Fibroblast of skin of back (primary cell): Measurements from ENCODE around the gene TAB2.
"Not testable (repeated sequence)": the region's sequence is repeated elsewhere in the genome, so short reads cannot be mapped to it uniquely, and the experiment has no call there.

Experiments
- DNase-seq: peaks from one replicate; pipeline ENCODE4 v3.0.0-alpha.2; 2013

TAB2 gene

GRCh38 chr6:149422581-149422980, 105.1 kb downstream of the TAB2 start:
- no peak for DNase-seq

- no peak for DNase-seq
Measured at GRCh38 chr6:149423964-149424440, 106.5 kb downstream of the TAB2 start.

DNA sequence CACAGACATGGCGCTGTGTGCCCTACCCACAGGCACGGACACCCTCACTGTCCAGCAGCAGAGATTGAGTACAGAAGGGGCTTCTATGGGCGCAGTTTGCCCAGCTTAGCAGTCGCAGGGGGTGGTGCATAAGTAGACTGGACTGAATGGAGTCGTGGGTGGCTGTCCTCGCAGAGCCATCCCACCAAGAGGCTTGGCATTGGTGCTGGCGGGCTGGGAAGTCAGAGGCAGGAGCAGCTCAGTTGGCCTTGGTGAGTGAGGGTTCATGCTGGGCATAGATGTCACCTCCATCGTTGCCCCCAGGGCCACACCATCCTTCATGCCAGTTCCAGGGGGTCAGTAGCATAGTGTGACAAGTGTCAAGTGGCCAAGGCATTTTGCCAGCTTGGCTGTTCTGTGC, 107.7 kb downstream of the TAB2 start:
- no peak for DNase-seq

DNA sequence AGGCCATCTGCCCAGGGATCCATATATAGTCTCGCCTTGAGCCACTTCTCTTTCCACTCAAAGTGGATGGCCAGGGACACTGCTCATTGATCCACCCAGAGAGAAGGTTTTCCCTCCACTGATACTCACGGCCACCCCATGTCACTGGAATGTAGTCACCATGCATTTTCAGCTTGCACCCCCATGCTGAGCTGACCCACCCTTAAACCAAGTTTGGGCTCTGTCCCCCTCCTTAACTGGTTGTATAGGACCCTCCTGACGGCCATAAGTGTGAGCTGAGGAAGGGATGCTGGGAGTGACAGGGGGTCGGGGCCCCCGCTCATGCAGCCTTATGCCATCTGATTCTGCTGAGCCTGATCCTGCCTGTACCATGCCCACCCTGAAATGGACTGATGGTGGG, 108.2 kb downstream of the TAB2 start:
- no peak for DNase-seq

GRCh38 chr6:149428606-149429005, 111.1 kb downstream of the TAB2 start:
- DNase-seq, result no peak

- no peak for DNase-seq
Measured at GRCh38 chr6:149429427-149430360, 112.2 kb downstream of the TAB2 start.

GRCh38 chr6:149431905-149432775, 114.6 kb downstream of the TAB2 start:
- peak; percentile 76 for DNase-seq

- DNase-seq, result no peak
Measured at GRCh38 chr6:149433405-149433804, 115.9 kb downstream of the TAB2 start.

GRCh38 chr6:149433881-149434280, 116.4 kb downstream of the TAB2 start:
- no peak for DNase-seq

GRCh38 chr6:149435919-149436586, 118.5 kb downstream of the TAB2 start:
- no peak for DNase-seq

DNA sequence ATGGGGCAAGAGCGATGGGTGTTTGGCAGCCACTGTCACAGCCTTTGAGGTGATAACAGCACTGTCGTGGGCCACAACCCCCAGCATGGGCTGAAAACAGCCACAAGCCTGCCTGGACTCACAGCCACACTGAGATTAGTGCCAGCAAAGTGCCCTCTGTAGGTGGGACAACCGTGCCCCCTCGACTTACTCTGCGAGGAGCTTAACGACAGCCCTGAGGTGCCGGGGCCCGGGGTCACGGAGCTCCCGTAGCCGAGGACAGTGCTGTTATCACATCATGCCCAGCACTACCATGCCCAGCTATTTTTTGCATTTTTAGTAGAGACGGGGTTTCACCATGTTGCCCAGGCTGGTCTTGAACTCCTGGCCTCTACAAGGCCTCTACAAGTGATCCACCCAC, 119.1 kb downstream of the TAB2 start:
- DNase-seq, result no peak

DNA sequence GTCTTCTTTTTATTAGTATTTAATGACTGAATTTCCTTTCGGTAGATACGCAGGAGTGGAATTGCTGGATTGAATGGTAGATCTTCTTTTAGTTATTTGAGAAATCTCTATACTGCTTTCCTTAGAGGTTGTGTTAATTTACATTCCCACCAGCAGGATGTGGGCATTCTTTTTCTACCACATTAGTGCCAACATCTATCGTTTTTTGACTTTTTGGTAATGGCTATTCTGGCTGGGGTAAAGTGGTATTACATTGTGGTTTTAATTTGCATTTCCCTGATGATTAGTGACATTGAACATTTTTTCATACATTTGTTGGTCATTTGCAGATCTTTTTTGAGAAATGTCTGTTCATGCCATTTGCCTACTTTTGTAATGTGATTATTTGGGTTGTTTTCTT, 119.7 kb downstream of the TAB2 start:
- DNase-seq, result no peak

- DNase-seq, result no peak
Measured at GRCh38 chr6:149438855-149439254, 121.3 kb downstream of the TAB2 start.

DNA sequence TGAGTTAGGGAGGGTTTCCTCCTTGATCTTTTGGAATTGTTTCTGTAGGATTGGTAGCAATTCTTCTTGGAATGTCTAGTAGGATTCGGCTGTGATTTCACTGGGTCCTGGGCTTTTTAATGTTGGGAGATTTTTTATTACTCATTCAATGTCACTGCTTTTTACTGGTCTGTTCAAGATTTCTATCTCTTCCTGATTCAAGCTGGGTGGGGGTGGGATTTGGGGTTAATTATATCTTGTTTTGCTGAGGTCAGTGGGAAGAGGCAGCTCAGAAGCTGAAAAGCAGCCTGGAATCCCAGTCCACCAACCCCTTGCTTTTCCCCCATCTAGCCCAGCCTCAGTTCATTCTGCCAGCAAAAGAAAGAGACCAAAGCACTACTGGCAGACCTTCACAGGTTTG, 122.1 kb downstream of the TAB2 start:
- no peak for DNase-seq

DNA sequence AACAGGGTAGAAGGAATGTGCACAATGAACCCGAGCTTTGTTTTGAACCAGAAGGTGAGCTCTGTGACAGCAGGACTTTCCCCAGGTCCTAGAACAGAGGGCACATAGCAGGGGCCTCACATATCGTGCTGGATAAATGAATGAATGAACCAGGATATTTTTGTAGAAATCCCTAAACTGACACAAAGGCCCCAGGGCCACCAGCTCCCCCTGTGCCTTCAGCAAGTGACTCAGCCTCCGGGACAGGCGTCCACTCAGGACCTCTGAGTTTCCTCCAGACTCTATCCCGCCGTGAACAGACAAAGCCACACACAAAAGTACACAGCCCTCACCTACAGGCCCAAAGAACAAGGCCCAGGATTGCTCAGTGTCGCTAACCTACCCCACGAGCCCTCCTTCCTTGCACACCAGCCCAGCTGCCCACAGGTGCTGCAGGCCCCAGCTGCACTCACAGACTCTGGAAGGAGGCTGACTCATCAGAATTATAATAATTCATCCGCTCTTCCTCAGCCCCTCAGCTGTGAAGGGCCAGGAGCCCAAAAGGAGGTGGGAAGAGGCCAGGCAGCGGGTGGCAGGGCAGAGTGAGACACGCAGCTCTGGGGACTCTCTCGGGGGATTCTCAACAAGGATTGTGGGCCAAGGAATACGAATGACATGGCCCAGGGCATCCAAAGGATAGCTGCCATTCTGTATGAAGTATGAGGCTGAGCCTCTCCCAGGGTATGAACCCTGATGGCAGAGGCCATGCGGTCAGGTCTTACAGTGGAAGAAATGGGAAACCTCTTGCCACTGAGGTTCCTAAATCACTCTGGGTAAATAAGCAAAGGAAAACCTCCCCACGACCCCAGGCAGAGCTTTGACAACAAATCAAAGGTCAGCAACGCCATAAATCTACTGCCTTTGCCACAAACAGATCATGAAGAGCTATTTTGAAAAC, 123.5 kb downstream of the TAB2 start:
- DNase-seq, result no peak

DNA sequence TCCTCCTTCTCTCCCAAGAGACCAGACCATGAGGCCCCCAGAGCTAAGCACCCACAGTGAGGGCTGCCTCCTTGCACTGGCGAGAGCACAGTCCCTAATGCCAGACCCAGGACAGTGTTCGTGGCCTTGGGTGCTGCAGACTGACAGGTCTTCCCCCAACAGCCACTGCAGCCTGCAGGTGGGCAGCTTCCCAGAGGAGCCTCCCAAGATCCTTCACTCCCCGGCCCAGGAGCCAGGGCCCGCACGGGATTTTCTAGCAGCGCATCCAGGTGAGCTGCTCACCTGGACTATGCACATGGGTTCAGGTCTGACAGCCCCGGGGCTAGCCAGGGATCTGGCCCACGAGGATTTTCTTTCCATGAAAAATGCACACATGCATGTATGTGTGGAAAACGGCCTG, 124.2 kb downstream of the TAB2 start:
- no peak for DNase-seq

GRCh38 chr6:149443411-149444181, 126.1 kb downstream of the TAB2 start:
- DNase-seq, result peak; percentile 78

DNA sequence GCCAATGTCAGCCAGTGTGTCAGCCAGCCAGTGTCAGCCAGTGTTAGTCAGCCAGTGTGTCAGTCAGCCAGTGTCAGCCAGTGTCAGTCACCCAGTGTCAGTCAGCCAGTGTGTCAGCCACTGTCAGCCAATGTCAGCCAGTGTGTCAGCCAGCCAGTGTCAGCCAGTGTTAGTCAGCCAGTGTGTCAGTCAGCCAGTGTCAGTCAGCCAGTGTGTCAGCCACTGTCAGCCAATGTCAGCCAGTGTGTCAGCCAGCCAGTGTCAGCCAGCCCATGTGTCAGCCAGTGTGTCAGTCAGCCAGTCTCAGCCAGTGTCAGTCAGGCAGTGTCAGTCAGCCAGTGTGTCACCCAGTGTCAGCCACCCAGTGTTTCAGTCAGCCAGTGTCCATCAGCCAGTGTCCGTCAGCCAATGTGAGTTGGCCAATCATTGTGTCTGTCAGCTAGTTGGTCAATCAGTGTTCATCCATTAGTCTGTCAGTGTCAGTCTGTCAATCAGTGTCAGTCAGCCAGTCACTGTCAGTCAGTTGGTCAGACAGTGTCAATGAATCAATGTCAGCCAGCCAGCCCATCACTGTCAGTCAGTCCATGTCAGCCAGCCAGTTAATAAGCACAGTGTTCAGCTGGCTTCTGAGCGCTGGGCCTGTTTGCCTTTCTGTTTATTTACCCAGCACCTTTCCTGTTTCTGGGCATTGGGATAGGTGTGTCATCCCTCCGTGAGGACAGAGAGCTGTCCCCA, 127.0 kb downstream of the TAB2 start:
- not testable (repeated sequence) for DNase-seq

DNA sequence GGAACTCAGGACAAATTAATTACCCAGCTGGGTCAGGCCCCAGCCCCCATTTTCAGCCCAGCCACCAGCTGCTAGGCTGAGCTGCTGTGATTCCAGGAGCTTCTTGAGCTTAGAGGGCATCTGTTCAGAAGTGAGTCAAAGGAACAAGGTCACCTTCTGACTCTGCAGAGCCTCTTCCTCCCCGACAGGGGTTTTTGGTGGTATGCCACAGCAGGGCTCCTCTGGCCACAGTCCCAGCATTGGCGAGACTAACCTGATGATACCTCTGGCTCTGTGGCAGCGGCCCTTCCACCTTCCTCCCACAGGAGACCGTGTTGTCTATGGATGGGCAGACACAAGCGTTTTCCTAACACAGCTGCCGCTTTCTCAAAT, 127.6 kb downstream of the TAB2 start:
- DNase-seq, result no peak

GRCh38 chr6:149445573-149445972, 128.1 kb downstream of the TAB2 start:
- no peak for DNase-seq
